ACHN (cell line): Measurements from ENCODE around the gene EXOC3.

Experiments
- DNase-seq: peaks from one replicate; pipeline ENCODE4 v3.0.0-alpha.2; 2015
- in situ Hi-C: cut with HindIII; loops from 2 replicates; pipeline ENCODE4 v1.10.0; 2017; ENCODE audit warnings: low sequenced_read_pairs, low pct_ligation_motif_present, low pct_unique_long_range_greater_than_20kb

EXOC3 gene

DNA sequence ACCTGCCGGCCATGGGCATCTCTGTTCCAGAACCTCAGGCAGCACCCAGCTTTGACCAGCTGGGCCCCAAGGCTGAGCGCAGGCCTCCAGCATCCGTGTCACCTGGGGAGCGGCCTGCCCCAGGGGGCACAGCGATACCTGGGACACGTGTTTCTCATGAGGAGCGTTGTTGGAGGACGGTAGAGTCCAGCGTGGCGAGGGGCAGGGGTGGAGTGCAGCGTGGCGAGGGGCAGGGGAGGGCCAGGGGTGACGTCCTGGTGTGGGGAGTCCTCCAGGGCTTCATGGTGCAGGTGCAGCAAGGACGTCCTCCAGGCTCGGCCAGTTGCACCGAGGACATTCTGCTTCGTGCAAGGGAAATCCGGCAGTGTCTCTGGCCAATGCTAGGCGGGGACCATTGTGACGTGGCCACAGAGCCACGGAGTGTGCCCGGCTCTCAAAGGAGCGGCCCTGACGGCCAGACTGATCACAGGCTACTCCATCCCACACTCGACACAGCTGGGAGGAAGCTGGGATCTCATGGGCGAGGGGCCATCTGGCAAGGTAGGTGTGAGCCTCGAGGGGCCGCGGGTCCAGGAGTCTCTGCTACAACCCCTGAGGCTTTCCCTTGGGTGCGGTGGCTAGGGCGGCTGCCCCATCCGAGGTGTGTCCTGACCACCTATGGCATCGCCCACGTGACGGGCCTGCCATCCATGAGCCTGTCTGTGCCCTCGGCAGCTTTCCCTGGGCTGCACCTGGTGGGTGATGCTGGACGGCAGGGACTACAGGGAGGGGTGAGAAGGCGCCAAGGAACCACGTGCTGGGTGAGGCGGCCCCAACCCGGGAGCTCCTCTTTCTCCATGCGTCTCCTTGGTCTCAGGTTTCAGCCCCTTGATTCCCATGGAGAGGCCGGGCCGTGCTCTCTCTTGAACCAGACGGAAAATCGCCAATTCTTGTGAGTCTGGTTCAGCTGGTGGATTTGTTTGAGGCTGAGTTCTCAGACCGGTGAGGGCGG lies 47.4 kb downstream of the EXOC3 start:
- no peak for DNase-seq
- in situ Hi-C loops = no loop called here

- in situ Hi-C loops = no loop called here
Measured at GRCh38 chr5:491119-491855, 48.3 kb downstream of the EXOC3 start.

GRCh38 chr5:491856-492155 lies 48.8 kb downstream of the EXOC3 start:
- no peak for DNase-seq
- in situ Hi-C loops = no loop called here

More at GRCh38 chr5:491119-491855, 48.3 kb downstream of the EXOC3 start:
- DNase-seq = no peak

- DNase-seq = no peak
- in situ Hi-C loops = no loop called here
Measured at GRCh38 chr5:492314-492893, 49.4 kb downstream of the EXOC3 start.

GRCh38 chr5:493119-493701 lies 50.2 kb downstream of the EXOC3 start:
- no peak for DNase-seq
- in situ Hi-C loops = no loop called here

- in situ Hi-C loops = no loop called here
- DNase-seq = no peak
Measured at GRCh38 chr5:493758-494157, 50.8 kb downstream of the EXOC3 start.

DNA sequence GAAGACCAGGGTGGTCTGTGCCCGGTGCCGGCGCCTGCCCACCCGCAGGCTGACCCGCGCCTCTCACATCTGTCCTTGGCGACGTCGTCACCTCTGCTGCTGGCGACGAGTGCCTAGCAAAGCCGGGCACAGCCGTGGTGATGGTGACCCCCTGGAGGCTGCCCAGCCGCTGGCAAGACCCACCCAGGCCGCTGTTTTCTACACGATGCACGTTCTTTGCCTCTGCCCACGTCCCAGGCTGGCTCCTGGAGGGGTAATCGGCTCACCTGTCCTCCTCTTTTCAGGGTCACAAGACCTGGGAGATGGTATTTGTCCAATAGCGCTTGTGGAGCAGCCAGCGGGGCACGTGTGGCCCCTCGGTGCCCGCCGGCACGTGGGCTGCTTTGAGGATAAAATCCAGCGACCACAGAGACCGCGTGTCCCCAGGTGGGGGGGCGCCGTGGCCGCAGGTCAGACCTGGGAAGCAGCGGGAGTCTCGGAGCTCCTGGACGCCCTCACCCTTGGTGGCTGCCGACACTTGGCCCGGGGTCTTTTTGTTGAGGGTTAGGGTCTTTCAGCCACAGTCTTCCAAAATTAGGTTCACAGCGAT lies 51.8 kb downstream of the EXOC3 start:
- no peak for DNase-seq
- in situ Hi-C loops = no loop called here

DNA sequence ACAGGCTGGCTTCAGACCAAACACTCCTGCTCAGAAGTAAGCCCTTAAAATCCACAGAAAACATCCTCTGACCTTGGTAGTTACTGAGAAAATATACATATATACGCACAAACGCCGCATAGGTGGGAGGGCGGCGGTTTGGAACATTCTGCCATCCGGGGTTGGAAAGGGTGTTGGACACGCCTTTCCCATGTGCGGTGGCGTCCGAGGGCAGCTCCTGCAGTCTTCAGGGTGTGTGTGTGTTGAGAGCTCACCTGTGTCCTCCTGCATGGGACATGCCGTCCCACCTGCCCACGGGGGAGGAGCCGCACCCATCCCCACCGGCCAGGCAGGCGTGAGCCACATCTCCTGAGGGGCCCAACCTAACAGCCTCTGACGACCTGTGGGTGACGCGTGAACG lies 53.1 kb downstream of the EXOC3 start:
- in situ Hi-C loops = no loop called here

GRCh38 chr5:497090-497700 lies 54.2 kb downstream of the EXOC3 start:
- in situ Hi-C loops = no loop called here
- no peak for DNase-seq

More for the DNA sequence above, 53.1 kb downstream of the EXOC3 start:
- no peak for DNase-seq

- in situ Hi-C loops = no loop called here
- DNase-seq = no peak
Measured at GRCh38 chr5:497871-498509, 55.0 kb downstream of the EXOC3 start.

DNA sequence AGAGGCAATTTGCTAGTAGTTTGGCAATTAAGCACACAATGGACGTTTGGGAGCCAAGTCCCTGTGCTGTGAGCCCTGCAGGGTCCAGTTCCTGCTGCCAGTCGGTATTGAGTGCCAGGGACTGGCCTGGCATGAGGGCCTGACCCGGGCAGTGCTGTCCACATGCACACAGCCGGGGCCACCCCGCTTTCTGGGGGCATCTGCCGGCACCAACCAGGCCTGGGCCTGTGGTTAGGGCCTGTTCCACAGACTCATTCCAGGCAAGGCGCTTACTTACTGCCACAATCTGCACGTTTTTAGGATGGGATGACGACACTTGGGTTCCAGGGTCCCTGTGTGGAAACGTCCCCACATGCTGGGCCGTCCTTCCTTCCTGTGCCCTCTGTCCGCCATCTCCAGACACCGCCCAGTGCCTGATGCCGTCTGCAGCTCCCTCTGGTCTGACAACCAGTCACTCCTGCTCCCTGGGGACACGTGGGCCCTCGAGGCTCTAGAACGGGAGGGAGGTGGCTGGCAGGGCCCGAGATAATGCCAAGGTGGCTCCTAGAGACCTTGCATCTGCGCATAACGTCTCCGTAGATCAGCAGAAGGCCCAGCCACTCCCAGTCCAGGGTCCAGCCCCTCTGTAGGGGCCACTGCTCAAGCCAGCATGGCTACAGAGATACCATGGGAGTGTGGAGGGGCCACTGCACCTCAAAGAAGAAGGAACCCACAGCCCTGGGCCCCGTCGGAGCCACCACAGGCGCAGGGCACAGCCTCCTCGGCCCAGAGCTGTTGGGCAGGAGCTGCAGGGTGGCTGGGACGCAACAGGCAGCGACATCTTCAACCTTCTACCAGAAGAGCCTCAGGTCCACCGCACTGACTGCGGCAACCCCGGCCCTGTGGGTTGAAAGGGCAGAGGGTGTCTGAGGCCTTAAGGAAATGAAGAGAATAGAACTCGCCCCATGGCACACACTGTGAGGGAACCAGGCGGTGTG lies 56.5 kb downstream of the EXOC3 start:
- in situ Hi-C loops = no loop called here
- DNase-seq = no peak

GRCh38 chr5:500491-500890 lies 57.5 kb downstream of the EXOC3 start:
- DNase-seq = no peak
- in situ Hi-C loops = no loop called here

GRCh38 chr5:501105-501830 lies 58.3 kb downstream of the EXOC3 start:
- in situ Hi-C loops = no loop called here
- DNase-seq = no peak

GRCh38 chr5:501831-502184 lies 58.8 kb downstream of the EXOC3 start:
- no peak for DNase-seq
- in situ Hi-C loops = no loop called here

DNA sequence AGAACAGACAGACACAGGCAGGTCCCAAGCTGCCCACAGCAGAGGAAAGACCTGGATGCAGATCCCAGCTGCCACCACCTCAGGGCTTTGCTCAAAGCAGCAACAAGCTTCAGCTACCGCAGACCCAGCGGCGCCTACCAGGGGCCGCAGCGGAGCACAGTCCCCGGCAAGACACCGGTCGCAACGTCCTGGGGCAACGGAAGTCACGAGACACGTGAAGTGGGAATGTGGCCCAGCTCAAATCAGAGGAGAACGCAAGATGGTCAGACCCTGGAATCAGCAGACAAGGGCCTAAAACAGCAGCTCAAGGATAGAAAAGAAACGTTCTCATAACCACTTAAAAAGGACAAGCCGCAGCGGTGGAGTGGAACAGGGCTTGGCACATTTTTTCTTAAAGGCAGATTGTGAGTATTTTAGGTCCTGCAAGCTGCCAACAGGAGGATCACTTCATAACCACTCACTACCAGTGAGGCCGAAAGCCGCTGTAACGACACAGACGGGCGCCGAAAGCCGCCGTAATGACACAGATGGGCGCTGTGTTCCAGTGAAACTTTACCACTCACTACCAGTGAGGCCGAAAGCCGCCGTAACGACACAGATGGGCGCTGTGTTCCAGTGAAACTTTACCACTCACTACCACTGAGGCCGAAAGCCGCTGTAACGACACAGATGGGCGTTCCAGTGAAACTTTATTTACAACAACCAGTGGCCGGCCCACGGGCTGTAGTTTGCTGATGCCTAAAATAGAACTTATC lies 59.5 kb downstream of the EXOC3 start:
- DNase-seq = no peak
- in situ Hi-C loops = no loop called here
